ENCODE results near the gene TMEM271.
"Not testable (repeated sequence)": the region's sequence is repeated elsewhere in the genome, so short reads cannot be mapped to it uniquely, and the experiment has no call there.

The TMEM271 gene

GRCh38 chr4:566508-567295, 9.4 kb downstream of the TMEM271 start:
- peaks cover 15% of the 10 kb centered on the region for H3K9me3 Mint-ChIP-seq (ENCODE audit: low read depth)
- H3K36me3 Mint-ChIP-seq: no peaks in the 10 kb centered on the region
- H3K27ac Mint-ChIP-seq: no peak overlapping the region
- no peak overlapping the region for H3K4me3 Mint-ChIP-seq
- H3K4me1 Mint-ChIP-seq (ENCODE audit: low read depth): no peaks in the 10 kb centered on the region
- peaks cover 11% of the 10 kb centered on the region for H3K27me3 Mint-ChIP-seq

GRCh38 chr4:566035-566434, 10.1 kb downstream of the TMEM271 start:
- no peaks in the 10 kb centered on the region for H3K36me3 Mint-ChIP-seq
- H3K4me3 Mint-ChIP-seq: no peak overlapping the region
- H3K27ac Mint-ChIP-seq: no peak overlapping the region
- H3K4me1 Mint-ChIP-seq (ENCODE audit: low read depth): no peaks in the 10 kb centered on the region
- peaks cover 8% of the 10 kb centered on the region for H3K27me3 Mint-ChIP-seq
- H3K9me3 Mint-ChIP-seq (ENCODE audit: low read depth): peaks cover 15% of the 10 kb centered on the region

- H3K9me3 Mint-ChIP-seq (ENCODE audit: low read depth): peaks cover 15% of the 10 kb centered on the region
- H3K36me3 Mint-ChIP-seq; H3K27ac Mint-ChIP-seq; H3K27me3 Mint-ChIP-seq; H3K4me1 Mint-ChIP-seq (ENCODE audit: low read depth); H3K4me3 Mint-ChIP-seq: not testable (repeated sequence)
Observed at GRCh38 chr4:565614-566013, 10.5 kb downstream of the TMEM271 start.

GRCh38 chr4:562458-562857, 13.6 kb downstream of the TMEM271 start:
- not testable (repeated sequence) for H3K36me3 Mint-ChIP-seq; H3K27ac Mint-ChIP-seq; H3K4me1 Mint-ChIP-seq (ENCODE audit: low read depth); H3K27me3 Mint-ChIP-seq; H3K4me3 Mint-ChIP-seq
- peaks cover 15% of the 10 kb centered on the region for H3K9me3 Mint-ChIP-seq (ENCODE audit: low read depth)

GRCh38 chr4:561426-561825, 14.7 kb downstream of the TMEM271 start:
- Mint-ChIP-seq H3K9me3 (ENCODE audit: low read depth) (peaks cover 15% of the 10 kb centered on the region), H3K27ac (no peak overlapping the region), H3K4me1 (ENCODE audit: low read depth) (no peaks in the 10 kb centered on the region), H3K27me3 (peaks cover 6% of the 10 kb centered on the region), H3K36me3 (no peaks in the 10 kb centered on the region), H3K4me3 (no peak overlapping the region)

- Mint-ChIP-seq H3K36me3 (no peaks in the 10 kb centered on the region), H3K4me1 (ENCODE audit: low read depth) (no peaks in the 10 kb centered on the region), H3K27me3 (peaks cover 6% of the 10 kb centered on the region), H3K27ac (no peak overlapping the region), H3K9me3 (ENCODE audit: low read depth) (peaks cover 15% of the 10 kb centered on the region), H3K4me3 (no peak overlapping the region)
Observed at GRCh38 chr4:560731-561291, 15.3 kb downstream of the TMEM271 start.

GRCh38 chr4:560061-560460, 16.0 kb downstream of the TMEM271 start:
- H3K9me3 Mint-ChIP-seq (ENCODE audit: low read depth): peaks cover 10% of the 10 kb centered on the region
- no peaks in the 10 kb centered on the region for H3K36me3 Mint-ChIP-seq
- peaks cover 6% of the 10 kb centered on the region for H3K27me3 Mint-ChIP-seq
- H3K4me1 Mint-ChIP-seq (ENCODE audit: low read depth): no peaks in the 10 kb centered on the region
- H3K4me3 Mint-ChIP-seq: no peak overlapping the region
- no peak overlapping the region for H3K27ac Mint-ChIP-seq

- Mint-ChIP-seq H3K4me1 (ENCODE audit: low read depth) (no peaks in the 10 kb centered on the region), H3K27me3 (peaks cover 17% of the 10 kb centered on the region), H3K27ac (no peak overlapping the region), H3K4me3 (no peak overlapping the region), H3K9me3 (ENCODE audit: low read depth) (peaks cover 11% of the 10 kb centered on the region), H3K36me3 (no peaks in the 10 kb centered on the region)
Observed at GRCh38 chr4:555566-556275, 20.4 kb downstream of the TMEM271 start.

GRCh38 chr4:554793-555320, 21.2 kb downstream of the TMEM271 start:
- not testable (repeated sequence) for H3K4me1 Mint-ChIP-seq (ENCODE audit: low read depth); H3K4me3 Mint-ChIP-seq; H3K36me3 Mint-ChIP-seq; H3K27ac Mint-ChIP-seq
- peaks cover 13% of the 10 kb centered on the region for H3K27me3 Mint-ChIP-seq
- peaks cover 11% of the 10 kb centered on the region for H3K9me3 Mint-ChIP-seq (ENCODE audit: low read depth)

- Mint-ChIP-seq H3K27me3 (peaks cover 14% of the 10 kb centered on the region), H3K9me3 (ENCODE audit: low read depth) (peaks cover 11% of the 10 kb centered on the region), H3K27ac (no peak overlapping the region), H3K4me1 (ENCODE audit: low read depth) (no peaks in the 10 kb centered on the region), H3K36me3 (no peaks in the 10 kb centered on the region), H3K4me3 (no peak overlapping the region)
Observed at GRCh38 chr4:552019-552418, 24.1 kb downstream of the TMEM271 start.

GRCh38 chr4:550268-550667, 25.8 kb downstream of the TMEM271 start:
- peaks cover 14% of the 10 kb centered on the region for H3K27me3 Mint-ChIP-seq
- not testable (repeated sequence) for H3K27ac Mint-ChIP-seq; H3K36me3 Mint-ChIP-seq; H3K4me3 Mint-ChIP-seq; H3K4me1 Mint-ChIP-seq (ENCODE audit: low read depth)
- peaks cover 11% of the 10 kb centered on the region for H3K9me3 Mint-ChIP-seq (ENCODE audit: low read depth)

GRCh38 chr4:548976-549375, 27.1 kb downstream of the TMEM271 start:
- no peak overlapping the region for H3K27ac Mint-ChIP-seq
- H3K36me3 Mint-ChIP-seq: no peaks in the 10 kb centered on the region
- H3K9me3 Mint-ChIP-seq (ENCODE audit: low read depth): peaks cover 11% of the 10 kb centered on the region

GRCh38 chr4:545612-546011, 30.5 kb downstream of the TMEM271 start:
- Mint-ChIP-seq H3K36me3 (no peaks in the 10 kb centered on the region), H3K4me3 (no peak overlapping the region), H3K9me3 (ENCODE audit: low read depth) (no peaks in the 10 kb centered on the region), H3K4me1 (ENCODE audit: low read depth) (no peaks in the 10 kb centered on the region), H3K27ac (no peak overlapping the region), H3K27me3 (peaks cover 2% of the 10 kb centered on the region)

More at GRCh38 chr4:548976-549375, 27.1 kb downstream of the TMEM271 start:
- no peaks in the 10 kb centered on the region for H3K4me1 Mint-ChIP-seq (ENCODE audit: low read depth)
- no peak overlapping the region for H3K4me3 Mint-ChIP-seq
- H3K27me3 Mint-ChIP-seq: peaks cover 14% of the 10 kb centered on the region

GRCh38 chr4:544386-545105, 31.5 kb downstream of the TMEM271 start:
- Mint-ChIP-seq H3K27me3 (peaks cover 2% of the 10 kb centered on the region), H3K27ac (no peak overlapping the region), H3K9me3 (ENCODE audit: low read depth) (no peaks in the 10 kb centered on the region), H3K36me3 (no peaks in the 10 kb centered on the region), H3K4me1 (ENCODE audit: low read depth) (no peaks in the 10 kb centered on the region), H3K4me3 (no peak overlapping the region)

- Mint-ChIP-seq H3K9me3 (ENCODE audit: low read depth) (no peaks in the 10 kb centered on the region), H3K36me3 (peaks cover 4% of the 10 kb centered on the region), H3K27me3 (no peaks in the 10 kb centered on the region), H3K27ac (no peak overlapping the region), H3K4me1 (ENCODE audit: low read depth) (no peaks in the 10 kb centered on the region), H3K4me3 (no peak overlapping the region)
Observed at GRCh38 chr4:541271-541670, 34.8 kb downstream of the TMEM271 start.
